Esophagus squamous epithelium (tissue), 5 donors: ENCODE measurements around the gene SMYD3. TPM values are rescaled to one million over a fixed set of nuclear protein-coding genes. Genes with fewer than 3 reads are reported as not detected.

ENCODE experiments used
- DNase-seq: peaks from one replicate; lab custom pipeline; 2025; lab: John Stamatoyannopoulos, UW
- H3K27ac ChIP-seq, 4 donors: fragments of 200-600 bp; sonication (generic); one replicate each; pipeline ENCODE4 v1.5.1; 2016 to 2019; ENCODE audit warnings: mild to moderate bottlenecking in 1 of 4
- H3K27me3 ChIP-seq, 4 donors: fragments of 200-600 bp; sonication (generic); 1 replicate in 3 of 4; 2 replicates in 1 of 4; pipeline versions ENCODE4 v1.5.1 to v1.6.0; 2017 to 2021; ENCODE audit warnings: antibody characterized with exemption in 1 of 4
- H3K36me3 ChIP-seq, 3 donors: fragments of 200-600 bp; sonication (generic); one replicate each; pipeline ENCODE4 v1.5.1; 2016 to 2019
- H3K4me1 ChIP-seq, 3 donors: fragments of 200-600 bp; sonication (generic); one replicate each; pipeline ENCODE4 v1.5.1; 2017 to 2019
- H3K4me3 ChIP-seq, 4 donors: fragments of 200-600 bp; sonication (generic); 1 replicate in 3 of 4; 2 replicates in 1 of 4; pipeline ENCODE4 v1.5.1; 2016 to 2019; ENCODE audit warnings: mild to moderate bottlenecking in 2 of 4, moderate library complexity in 1 of 4
- H3K9me3 ChIP-seq, 3 donors: fragments of 200-600 bp; sonication (generic); one replicate each; pipeline ENCODE4 v1.5.1; 2016 to 2019
- CTCF ChIP-seq, 6 experiments: fragments of 450-650 bp in 4 of 6; fragments of 200-600 bp in 2 of 6; sonication (generic) in 2 of 6; IDR thresholded peaks; one replicate each; pipeline ENCODE4 v1.5.1; 2016 to 2019; ENCODE audit warnings: antibody characterized with exemption in 6 of 6, mild to moderate bottlenecking in 4 of 6, moderate library complexity in 4 of 6
- POLR2A ChIP-seq, 4 donors: fragments of 450-650 bp; IDR thresholded peaks; one replicate each; pipeline ENCODE4 v1.6.1; 2017; ENCODE audit warnings: antibody characterized with exemption in 4 of 4, mild to moderate bottlenecking in 4 of 4, moderate library complexity in 3 of 4
- WGBS, 2 donors: methylation state at CpG; one replicate each; pipeline ENCODE4 v1.1.5; 2018; 5-methylcytosine and 5-hydroxymethylcytosine counted together
- intact Hi-C: fragments of 100-400 bp; cut with DNase I; formaldehyde crosslinking; loops from one replicate; pipeline ENCODE4 v1.15.0; 2022
- total RNA-seq, 4 donors: library from RNA; depleted of rRNA; stranded (reverse); fragments of >200 nt; gene quantifications; one replicate each; pipeline ENCODE4 v1.1.0, GENCODE V29; 2016
- donor health status: DM: yes; HTN: yes; CAD: no.

The SMYD3 gene
- total RNA-seq, 4 donors from 2014 or later, result 8.4 to 15.8 (median 11.5) TPM

DNA sequence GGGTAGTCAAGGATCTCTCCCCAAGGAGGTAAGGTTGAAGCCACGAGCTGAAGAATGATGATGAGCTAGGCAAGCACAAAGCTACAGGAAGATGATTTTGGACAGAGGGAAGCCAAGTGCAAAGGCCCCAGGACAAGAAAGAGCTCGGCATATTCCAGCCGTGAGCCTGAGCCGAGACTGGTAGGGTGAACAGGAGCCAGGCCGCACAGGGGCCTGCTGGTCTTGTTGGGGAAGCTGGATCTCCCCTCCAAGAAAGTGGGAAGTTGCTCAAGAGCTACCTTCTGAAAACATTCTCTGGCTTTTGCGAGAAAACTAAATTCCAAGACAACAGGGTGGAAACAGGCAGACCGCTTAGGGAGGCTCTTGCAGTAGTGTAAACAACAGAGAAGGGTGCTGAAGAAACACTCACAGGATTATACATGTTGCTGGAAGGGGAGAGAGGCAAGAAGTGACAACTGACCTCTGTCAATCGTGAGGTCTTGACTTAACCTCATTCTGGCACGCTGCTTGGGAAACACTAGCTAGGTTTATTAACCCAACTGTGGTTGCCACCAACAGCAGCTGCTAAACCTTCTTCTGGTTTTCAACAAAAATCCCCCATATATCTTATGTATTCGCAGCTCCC, 625.2 kb downstream of the SMYD3 start:
- H3K9me3 ChIP-seq, result no peaks in the 10 kb centered on the region

GRCh38 chr1:245880754-245881403, 626.2 kb downstream of the SMYD3 start:
- Histone ChIP-seq H3K4me3 (no peak overlapping the region), H3K9me3 (no peaks in the 10 kb centered on the region), H3K27me3 (no peaks in the 10 kb centered on the region), H3K36me3 (no peaks in the 10 kb centered on the region), H3K27ac (no peak overlapping the region), H3K4me1 (peaks cover 0 to under 1% (median 0%) of the 10 kb centered on the region in 3 donors)
- no peak for TF ChIP-seq CTCF (IDR thresholded peaks at IDR 0.05)
- no peak for DNase-seq
- 78 to 83% methylated on average over 3 of the region's 3 CpGs for WGBS, 2 donors
- intact Hi-C loops, result no loop called here

More for the DNA sequence above, 625.2 kb downstream of the SMYD3 start:
- intact Hi-C loops, result no loop called here
- H3K36me3 ChIP-seq, result no peaks in the 10 kb centered on the region
- WGBS, 2 donors, result 78 to 89% methylated on average over 10 of the region's 10 CpGs
- H3K27ac ChIP-seq, result no peak overlapping the region
- no peaks in the 10 kb centered on the region for H3K4me1 ChIP-seq
- H3K4me3 ChIP-seq, result no peak overlapping the region
- no peaks in the 10 kb centered on the region for H3K27me3 ChIP-seq
- no peak for TF ChIP-seq POLR2A (IDR thresholded peaks at IDR 0.05)
- no peak for TF ChIP-seq CTCF (IDR thresholded peaks at IDR 0.05)
- DNase-seq, result no peak

GRCh38 chr1:245879091-245879490, 628.0 kb downstream of the SMYD3 start:
- TF ChIP-seq CTCF (IDR thresholded peaks at IDR 0.05) (no peak), POLR2A (IDR thresholded peaks at IDR 0.05) (no peak)
- Histone ChIP-seq H3K4me3 (no peak overlapping the region), H3K4me1 (peaks cover 0 to 19% (median 6%) of the 10 kb centered on the region in 3 donors), H3K9me3 (no peaks in the 10 kb centered on the region), H3K27ac (no peak overlapping the region), H3K36me3 (no peaks in the 10 kb centered on the region), H3K27me3 (no peaks in the 10 kb centered on the region)
- DNase-seq, result no peak
- intact Hi-C loops, result no loop called here
- WGBS, 2 donors, result 93 to 94% methylated on average over 10 of the region's 10 CpGs

DNA sequence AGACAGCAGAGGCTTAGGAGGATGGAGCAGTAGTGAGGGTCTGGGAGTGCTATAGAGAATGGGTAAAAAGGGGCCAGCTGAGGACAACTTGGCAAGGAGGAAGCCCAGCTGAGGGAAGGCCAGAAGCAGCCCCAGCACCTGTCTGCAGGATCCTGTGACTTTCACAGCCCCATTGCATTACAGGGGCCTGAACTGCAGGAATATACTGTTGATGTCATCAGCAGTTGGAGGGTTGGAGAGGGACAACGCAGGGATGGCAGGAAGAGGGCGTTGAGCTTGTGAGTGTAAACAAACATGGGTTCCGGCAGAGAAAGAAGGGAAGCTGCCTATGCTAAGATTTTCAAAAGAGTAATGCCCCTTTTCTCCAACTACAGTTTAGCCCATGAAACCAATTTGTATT, 628.5 kb downstream of the SMYD3 start:
- H3K36me3 ChIP-seq, result no peaks in the 10 kb centered on the region
- intact Hi-C loops, result no loop called here
- no peak for DNase-seq
- 75 to 85% methylated on average over 3 of the region's 3 CpGs for WGBS, 2 donors
- H3K27me3 ChIP-seq, result no peaks in the 10 kb centered on the region
- H3K27ac ChIP-seq, result no peak overlapping the region
- H3K4me3 ChIP-seq, result no peak overlapping the region
- TF ChIP-seq CTCF (IDR thresholded peaks at IDR 0.05) (no peak), POLR2A (IDR thresholded peaks at IDR 0.05) (no peak)
- peaks cover 0 to 24% (median 6%) of the 10 kb centered on the region in 3 donors for H3K4me1 ChIP-seq
- H3K9me3 ChIP-seq, result no peaks in the 10 kb centered on the region

DNA sequence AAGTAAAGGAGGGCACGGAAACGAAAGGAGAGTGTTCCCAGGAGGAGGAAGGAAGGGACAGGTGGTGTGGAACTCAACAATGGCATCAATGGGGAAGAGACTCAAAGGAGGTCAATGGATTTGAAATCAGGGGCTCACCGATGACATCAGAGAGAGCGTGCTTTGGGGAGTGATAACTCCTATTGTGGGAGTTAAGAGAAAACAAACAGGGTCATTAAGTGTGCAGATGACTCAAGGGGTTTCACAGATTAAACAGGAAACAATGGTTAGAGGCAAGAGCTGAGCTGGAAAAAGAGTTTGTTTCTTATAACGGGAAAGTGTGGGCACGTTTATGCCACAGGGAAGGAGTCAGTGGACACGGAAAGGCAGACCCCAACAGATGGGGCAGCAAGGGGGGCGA, 629.1 kb downstream of the SMYD3 start:
- Histone ChIP-seq H3K9me3 (no peaks in the 10 kb centered on the region), H3K36me3 (no peaks in the 10 kb centered on the region), H3K4me1 (peaks cover 0 to 24% (median 6%) of the 10 kb centered on the region in 3 donors), H3K4me3 (no peak overlapping the region), H3K27ac (no peak overlapping the region), H3K27me3 (no peaks in the 10 kb centered on the region)
- TF ChIP-seq CTCF (IDR thresholded peaks at IDR 0.05), result no peak
- TF ChIP-seq POLR2A (IDR thresholded peaks at IDR 0.05), result no peak
- intact Hi-C loops, result no loop called here
- no peak for DNase-seq
- 68 to 80% methylated on average over 8 of the region's 8 CpGs for WGBS, 2 donors
